ENCODE data around the gene USP21. TPM values are rescaled to one million over a fixed set of nuclear protein-coding genes. Genes with fewer than 3 reads are reported as not detected.

The USP21 gene
- total and polyA plus RNA-seq, 9 of the 15 experiments (the other 6 are each of a cell fraction or from before 2014, with no cell fraction given): 4.9 to 52.4 (median 21.6) TPM

- no TSS peak for BruUV-seq (replicated peaks)
- 82% methylated on average over 3 of the region's 3 CpGs for WGBS (ENCODE audit: insufficient coverage, low coverage, missing lambda C conversion rate)
- peaks cover 23% of the 10 kb centered on the region for H3K79me2 ChIP-seq (ENCODE audit: control insufficient read depth, insufficient read depth, low read length)
- in situ Hi-C loops (cut with MboI) (no loop called here), intact Hi-C loops (cut with micrococcal nuclease) (loop anchor here (2.0 to 10.0 kb wide), 4 partner anchors 41 to 413 kb away; no protein-coding TSS in a partner anchor)
- no peak overlapping the region for H3K4me2 ChIP-seq (ENCODE audit: insufficient read depth, low read length)
- POLR2A ChIA-PET: interaction anchor here (0.5 to 3.3 kb wide), 6 partner anchors 10 to 179 kb away, joined by 3 to 12 read pairs (median 4); partner anchors contain the start of genes UFC1 and USF1
- DNase-seq (ENCODE audit: extremely low read depth in 1 of 4, low spot score in 3 of 4) (no peak), FAIRE-seq (no peak), ATAC-seq (no peak)
- H2AFZ ChIP-seq (ENCODE audit: low read depth, low read length): no peak overlapping the region
- no peaks in the 10 kb centered on the region for H3K27me3 ChIP-seq (ENCODE audit: control insufficient read depth in 2 of 2, insufficient read depth in 2 of 2, low read length in 2 of 2)
- no peaks in the 10 kb centered on the region for H3K9me1 ChIP-seq (ENCODE audit: control insufficient read depth, insufficient read depth, low read length)
- H3K9me3 ChIP-seq (replicated peaks; ENCODE audit: control insufficient read depth, insufficient read depth, low read depth, low read length): no peaks in the 10 kb centered on the region
- CTCF ChIA-PET (ENCODE audit: low intra/inter-chr PET ratio): interaction anchor here (0.5 to 0.7 kb wide), 2 partner anchors 66 to 195 kb away, joined by 3 to 5 read pairs; no protein-coding TSS in a partner anchor
- H3K4me3 ChIP-seq: no peak overlapping the region
- H3K36me3 ChIP-seq (ENCODE audit: control insufficient read depth, insufficient read depth, low read length): peaks cover 2% of the 10 kb centered on the region; the same call in 1 of the 3 replicates
- H3K27ac ChIP-seq (ENCODE audit: extremely low read depth, low read depth, low read length): no peak overlapping the region
- no peaks in the 10 kb centered on the region for H4K20me1 ChIP-seq (replicated peaks; ENCODE audit: control insufficient read depth, insufficient read depth, low read length)
- H3K9ac ChIP-seq (ENCODE audit: insufficient read depth in 1 of 2, low read depth in 2 of 2, low read length in 2 of 2): no peak overlapping the region
- peaks cover 0 to 8% of the 10 kb centered on the region in 2 experiments; a peak in 3 of 5 replicates for H3K4me1 ChIP-seq (replicated peaks in 1 of 2; ENCODE audit: control insufficient read depth in 2 of 2, insufficient read depth in 2 of 2, low read length in 2 of 2)
- TF ChIP-seq SMARCE1 (IDR thresholded peaks at IDR 0.05) (no peak), ZNF780A (CRISPR knock-in tag; IDR thresholded peaks at IDR 0.05) (no peak), HOMEZ (CRISPR knock-in tag; IDR thresholded peaks at IDR 0.05) (no peak), EHMT2 (IDR thresholded peaks at IDR 0.05) (no peak), CTBP1 (IDR thresholded peaks at IDR 0.05; ENCODE audit: borderline replicate concordance) (no peak), HDGF (IDR thresholded peaks at IDR 0.05) (no peak)
- TF ChIP-seq, protein P1, sequence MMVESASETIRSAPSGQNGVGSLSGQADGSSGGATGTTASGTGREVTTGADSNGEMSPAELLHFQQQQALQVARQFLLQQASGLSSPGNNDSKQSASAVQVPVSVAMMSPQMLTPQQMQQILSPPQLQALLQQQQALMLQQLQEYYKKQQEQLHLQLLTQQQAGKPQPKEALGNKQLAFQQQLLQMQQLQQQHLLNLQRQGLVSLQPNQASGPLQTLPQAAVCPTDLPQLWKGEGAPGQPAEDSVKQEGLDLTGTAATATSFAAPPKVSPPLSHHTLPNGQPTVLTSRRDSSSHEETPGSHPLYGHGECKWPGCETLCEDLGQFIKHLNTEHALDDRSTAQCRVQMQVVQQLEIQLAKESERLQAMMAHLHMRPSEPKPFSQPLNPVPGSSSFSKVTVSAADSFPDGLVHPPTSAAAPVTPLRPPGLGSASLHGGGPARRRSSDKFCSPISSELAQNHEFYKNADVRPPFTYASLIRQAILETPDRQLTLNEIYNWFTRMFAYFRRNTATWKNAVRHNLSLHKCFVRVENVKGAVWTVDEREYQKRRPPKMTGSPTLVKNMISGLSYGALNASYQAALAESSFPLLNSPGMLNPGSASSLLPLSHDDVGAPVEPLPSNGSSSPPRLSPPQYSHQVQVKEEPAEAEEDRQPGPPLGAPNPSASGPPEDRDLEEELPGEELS (CRISPR knock-in tag; IDR thresholded peaks at IDR 0.05; ENCODE audit: borderline replicate concordance): no peak
- TF ChIP-seq, protein P2, sequence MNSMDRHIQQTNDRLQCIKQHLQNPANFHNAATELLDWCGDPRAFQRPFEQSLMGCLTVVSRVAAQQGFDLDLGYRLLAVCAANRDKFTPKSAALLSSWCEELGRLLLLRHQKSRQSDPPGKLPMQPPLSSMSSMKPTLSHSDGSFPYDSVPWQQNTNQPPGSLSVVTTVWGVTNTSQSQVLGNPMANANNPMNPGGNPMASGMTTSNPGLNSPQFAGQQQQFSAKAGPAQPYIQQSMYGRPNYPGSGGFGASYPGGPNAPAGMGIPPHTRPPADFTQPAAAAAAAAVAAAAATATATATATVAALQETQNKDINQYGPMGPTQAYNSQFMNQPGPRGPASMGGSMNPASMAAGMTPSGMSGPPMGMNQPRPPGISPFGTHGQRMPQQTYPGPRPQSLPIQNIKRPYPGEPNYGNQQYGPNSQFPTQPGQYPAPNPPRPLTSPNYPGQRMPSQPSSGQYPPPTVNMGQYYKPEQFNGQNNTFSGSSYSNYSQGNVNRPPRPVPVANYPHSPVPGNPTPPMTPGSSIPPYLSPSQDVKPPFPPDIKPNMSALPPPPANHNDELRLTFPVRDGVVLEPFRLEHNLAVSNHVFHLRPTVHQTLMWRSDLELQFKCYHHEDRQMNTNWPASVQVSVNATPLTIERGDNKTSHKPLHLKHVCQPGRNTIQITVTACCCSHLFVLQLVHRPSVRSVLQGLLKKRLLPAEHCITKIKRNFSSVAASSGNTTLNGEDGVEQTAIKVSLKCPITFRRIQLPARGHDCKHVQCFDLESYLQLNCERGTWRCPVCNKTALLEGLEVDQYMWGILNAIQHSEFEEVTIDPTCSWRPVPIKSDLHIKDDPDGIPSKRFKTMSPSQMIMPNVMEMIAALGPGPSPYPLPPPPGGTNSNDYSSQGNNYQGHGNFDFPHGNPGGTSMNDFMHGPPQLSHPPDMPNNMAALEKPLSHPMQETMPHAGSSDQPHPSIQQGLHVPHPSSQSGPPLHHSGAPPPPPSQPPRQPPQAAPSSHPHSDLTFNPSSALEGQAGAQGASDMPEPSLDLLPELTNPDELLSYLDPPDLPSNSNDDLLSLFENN (IDR thresholded peaks at IDR 0.05; ENCODE audit: low read depth in 2 of 2, low read length in 2 of 2): no peak
- TF ChIP-seq, protein P3, sequence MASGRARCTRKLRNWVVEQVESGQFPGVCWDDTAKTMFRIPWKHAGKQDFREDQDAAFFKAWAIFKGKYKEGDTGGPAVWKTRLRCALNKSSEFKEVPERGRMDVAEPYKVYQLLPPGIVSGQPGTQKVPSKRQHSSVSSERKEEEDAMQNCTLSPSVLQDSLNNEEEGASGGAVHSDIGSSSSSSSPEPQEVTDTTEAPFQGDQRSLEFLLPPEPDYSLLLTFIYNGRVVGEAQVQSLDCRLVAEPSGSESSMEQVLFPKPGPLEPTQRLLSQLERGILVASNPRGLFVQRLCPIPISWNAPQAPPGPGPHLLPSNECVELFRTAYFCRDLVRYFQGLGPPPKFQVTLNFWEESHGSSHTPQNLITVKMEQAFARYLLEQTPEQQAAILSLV (tag; IDR thresholded peaks at IDR 0.05): no peak
- TF ChIP-seq, protein P4, sequence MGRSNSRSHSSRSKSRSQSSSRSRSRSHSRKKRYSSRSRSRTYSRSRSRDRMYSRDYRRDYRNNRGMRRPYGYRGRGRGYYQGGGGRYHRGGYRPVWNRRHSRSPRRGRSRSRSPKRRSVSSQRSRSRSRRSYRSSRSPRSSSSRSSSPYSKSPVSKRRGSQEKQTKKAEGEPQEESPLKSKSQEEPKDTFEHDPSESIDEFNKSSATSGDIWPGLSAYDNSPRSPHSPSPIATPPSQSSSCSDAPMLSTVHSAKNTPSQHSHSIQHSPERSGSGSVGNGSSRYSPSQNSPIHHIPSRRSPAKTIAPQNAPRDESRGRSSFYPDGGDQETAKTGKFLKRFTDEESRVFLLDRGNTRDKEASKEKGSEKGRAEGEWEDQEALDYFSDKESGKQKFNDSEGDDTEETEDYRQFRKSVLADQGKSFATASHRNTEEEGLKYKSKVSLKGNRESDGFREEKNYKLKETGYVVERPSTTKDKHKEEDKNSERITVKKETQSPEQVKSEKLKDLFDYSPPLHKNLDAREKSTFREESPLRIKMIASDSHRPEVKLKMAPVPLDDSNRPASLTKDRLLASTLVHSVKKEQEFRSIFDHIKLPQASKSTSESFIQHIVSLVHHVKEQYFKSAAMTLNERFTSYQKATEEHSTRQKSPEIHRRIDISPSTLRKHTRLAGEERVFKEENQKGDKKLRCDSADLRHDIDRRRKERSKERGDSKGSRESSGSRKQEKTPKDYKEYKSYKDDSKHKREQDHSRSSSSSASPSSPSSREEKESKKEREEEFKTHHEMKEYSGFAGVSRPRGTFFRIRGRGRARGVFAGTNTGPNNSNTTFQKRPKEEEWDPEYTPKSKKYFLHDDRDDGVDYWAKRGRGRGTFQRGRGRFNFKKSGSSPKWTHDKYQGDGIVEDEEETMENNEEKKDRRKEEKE (IDR thresholded peaks at IDR 0.05; ENCODE audit: borderline replicate concordance in 1 of 2, control insufficient read depth in 1 of 2, low read depth in 2 of 2, low read length in 1 of 2): no peak
These were observed 21.4 kb upstream of the USP21 start for GRCh38 chr1:161137881-161138280.
